LNCAP (cell line): Measurements from ENCODE around the gene OR10A3.

Experiments
- CTCF ChIP-seq: fragments of 450-650 bp; IDR thresholded peaks from 2 replicates; pipeline ENCODE4 v1.5.1; 2017; ENCODE audit warnings: mild to moderate bottlenecking

OR10A3 gene

GRCh38 chr11:7889985-7890384 lies 51.5 kb downstream of the OR10A3 start:
- TF ChIP-seq CTCF: no peak
